ENCODE results near the gene RMND1. TPM values are rescaled to one million over a fixed set of nuclear protein-coding genes. Genes with fewer than 3 reads are reported as not detected.

RMND1 gene
- 10 to 100 TPM; 25.8 to 32.6 (median 28.8) TPM for total RNA-seq

GRCh38 chr6:151451950-151452749 lies at the start of gene RMND1:
TSS of gene RMND1 (minus strand) at chr6:151452126. CDS start at chr6:151445811, 6,315 bp downstream.
- TF ChIP-seq CTCF (IDR thresholded peaks at IDR 0.05; ENCODE audit: low read depth): no peak

- TF ChIP-seq CTCF (IDR thresholded peaks at IDR 0.05; ENCODE audit: low read depth): no peak
These were observed 47.6 kb upstream of the RMND1 start for GRCh38 chr6:151499551-151499950.

GRCh38 chr6:151498327-151498726 lies 46.4 kb upstream of the RMND1 start:
- no peak for TF ChIP-seq CTCF (IDR thresholded peaks at IDR 0.05; ENCODE audit: low read depth)

- no peak for TF ChIP-seq CTCF (IDR thresholded peaks at IDR 0.05; ENCODE audit: low read depth)
These were observed 46.0 kb upstream of the RMND1 start for GRCh38 chr6:151497905-151498304.

GRCh38 chr6:151495380-151495779 lies 43.5 kb upstream of the RMND1 start:
- TF ChIP-seq CTCF (IDR thresholded peaks at IDR 0.05; ENCODE audit: low read depth): no peak

GRCh38 chr6:151494936-151495320 lies 43.0 kb upstream of the RMND1 start:
- TF ChIP-seq CTCF (IDR thresholded peaks at IDR 0.05; ENCODE audit: low read depth): no peak

- no peak for TF ChIP-seq CTCF (IDR thresholded peaks at IDR 0.05; ENCODE audit: low read depth)
These were observed 42.5 kb upstream of the RMND1 start for GRCh38 chr6:151494235-151494935.

Data from subcutaneous adipose tissue (tissue), 4 donors.